OCI-LY1 (cell line): Measurements from ENCODE around the gene NTRK3.

Experiments
- H2AFZ ChIP-seq: fragments of 200-600 bp; sonication (generic), shearing (Covaris generic); 2 replicates; pipeline ENCODE4 v1.6.0; 2014; ENCODE audit warnings: antibody characterized with exemption, mild to moderate bottlenecking, low read length
- H3F3A ChIP-seq: fragments of 200-600 bp; sonication (generic), shearing (Covaris generic); 2 replicates; pipeline ENCODE4 v1.6.0; 2014; ENCODE audit warnings: mild to moderate bottlenecking, antibody characterized with exemption, low read length, moderate library complexity; ENCODE audit not compliant: insufficient read depth
- H3K27ac ChIP-seq: fragments of 200-600 bp; sonication (generic); 2 replicates; pipeline ENCODE4 v1.5.1; 2014; ENCODE audit warnings: low read length, mixed run types, mild to moderate bottlenecking, low read depth; ENCODE audit not compliant: poor library complexity, severe bottlenecking
- H3K27me3 ChIP-seq: fragments of 200-600 bp; sonication (generic); 2 replicates; pipeline ENCODE4 v1.6.0; 2014; ENCODE audit warnings: antibody characterized with exemption, mild to moderate bottlenecking, low read length, moderate library complexity; ENCODE audit not compliant: insufficient read depth
- H3K36me3 ChIP-seq: fragments of 200-600 bp; sonication (generic); 2 replicates; pipeline ENCODE4 v1.6.1; 2014; ENCODE audit warnings: mild to moderate bottlenecking, antibody characterized with exemption, low read length, moderate library complexity, mixed read lengths; ENCODE audit not compliant: insufficient read depth
- H3K4me1 ChIP-seq: fragments of 200-600 bp; sonication (generic); 2 replicates; pipeline ENCODE4 v1.5.1; 2014; ENCODE audit warnings: mild to moderate bottlenecking, low read length, moderate library complexity; ENCODE audit not compliant: insufficient read depth, severe bottlenecking
- H3K4me2 ChIP-seq: fragments of 200-600 bp; sonication (generic), shearing (Covaris generic); 2 replicates; pipeline ENCODE4 v1.6.1; 2014; ENCODE audit warnings: low read length
- H3K4me3 ChIP-seq: fragments of 200-600 bp; sonication (generic); 2 replicates; pipeline ENCODE4 v1.5.1; 2014; ENCODE audit warnings: low read length, low read depth, mild to moderate bottlenecking, mixed read lengths; ENCODE audit not compliant: poor library complexity, severe bottlenecking
- H3K79me2 ChIP-seq: fragments of 200-600 bp; shearing (Covaris generic); 2 replicates; pipeline ENCODE4 v1.6.1; 2016; ENCODE audit warnings: mixed run types, low read length, mixed read lengths; ENCODE audit not compliant: insufficient read depth
- H3K9ac ChIP-seq: fragments of 200-600 bp; sonication (generic), shearing (Covaris generic); 2 replicates; pipeline ENCODE4 v1.6.1; 2014; ENCODE audit warnings: mild to moderate bottlenecking, low read length, mixed read lengths
- H3K9me2 ChIP-seq: fragments of 200-600 bp; sonication (generic), shearing (Covaris generic); 2 replicates; pipeline ENCODE4 v1.6.1; 2014; ENCODE audit warnings: low read depth, mild to moderate bottlenecking, low read length, mixed read lengths
- H3K9me3 ChIP-seq: fragments of 200-600 bp; shearing (Covaris generic); 2 replicates; pipeline ENCODE4 v1.6.1; 2014; ENCODE audit warnings: low read length, mixed read lengths
- H4K20me1 ChIP-seq: fragments of 200-600 bp; sonication (generic), shearing (Covaris generic); 2 replicates; pipeline ENCODE4 v1.6.0; 2016; ENCODE audit warnings: mild to moderate bottlenecking, low read length; ENCODE audit not compliant: insufficient read depth
- EZH2 ChIP-seq: fragments of 200-600 bp; sonication (generic), shearing (Covaris generic); IDR thresholded peaks from 2 replicates; pipeline ENCODE4 v1.8.0; 2017; ENCODE audit warnings: borderline replicate concordance, mixed run types, mild to moderate bottlenecking, antibody characterized with exemption, low read length, moderate library complexity, mixed read lengths
- TF ChIP-seq, protein P1 (sequence below): fragments of 200-600 bp; sonication (generic), shearing (Covaris generic); IDR thresholded peaks from 2 replicates; pipeline ENCODE4 v1.5.1; 2017; ENCODE audit warnings: mild to moderate bottlenecking, antibody characterized with exemption, low read length, moderate library complexity, mixed read lengths

Gene NTRK3

DNA sequence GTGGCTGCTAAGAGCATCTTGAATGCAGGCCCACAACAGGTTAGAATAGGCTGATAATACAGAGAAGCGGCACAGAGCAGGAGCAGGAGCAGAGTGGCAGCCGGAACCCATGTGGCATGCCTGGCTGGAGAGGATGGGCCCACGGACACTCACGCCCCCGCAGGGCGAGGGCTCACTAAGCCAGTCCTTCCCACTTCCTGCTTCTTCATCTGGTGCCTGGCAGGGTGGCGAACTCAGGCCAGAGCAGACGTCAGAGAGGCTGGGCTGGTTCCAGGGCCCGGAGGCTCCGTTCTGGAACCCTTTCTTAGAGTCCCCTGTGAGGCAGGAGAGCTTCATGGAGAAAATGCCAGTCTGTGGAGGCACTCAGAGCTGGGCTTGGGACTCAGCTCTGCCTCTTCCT is 195.1 kb downstream of the NTRK3 start:
- TF ChIP-seq EZH2: no peak
- TF ChIP-seq, protein P1, sequence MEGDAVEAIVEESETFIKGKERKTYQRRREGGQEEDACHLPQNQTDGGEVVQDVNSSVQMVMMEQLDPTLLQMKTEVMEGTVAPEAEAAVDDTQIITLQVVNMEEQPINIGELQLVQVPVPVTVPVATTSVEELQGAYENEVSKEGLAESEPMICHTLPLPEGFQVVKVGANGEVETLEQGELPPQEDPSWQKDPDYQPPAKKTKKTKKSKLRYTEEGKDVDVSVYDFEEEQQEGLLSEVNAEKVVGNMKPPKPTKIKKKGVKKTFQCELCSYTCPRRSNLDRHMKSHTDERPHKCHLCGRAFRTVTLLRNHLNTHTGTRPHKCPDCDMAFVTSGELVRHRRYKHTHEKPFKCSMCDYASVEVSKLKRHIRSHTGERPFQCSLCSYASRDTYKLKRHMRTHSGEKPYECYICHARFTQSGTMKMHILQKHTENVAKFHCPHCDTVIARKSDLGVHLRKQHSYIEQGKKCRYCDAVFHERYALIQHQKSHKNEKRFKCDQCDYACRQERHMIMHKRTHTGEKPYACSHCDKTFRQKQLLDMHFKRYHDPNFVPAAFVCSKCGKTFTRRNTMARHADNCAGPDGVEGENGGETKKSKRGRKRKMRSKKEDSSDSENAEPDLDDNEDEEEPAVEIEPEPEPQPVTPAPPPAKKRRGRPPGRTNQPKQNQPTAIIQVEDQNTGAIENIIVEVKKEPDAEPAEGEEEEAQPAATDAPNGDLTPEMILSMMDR: no peak
- Histone ChIP-seq H3K4me1 (no peaks in the 10 kb centered on the region), H3K27ac (no peak overlapping the region), H2AFZ (no peak overlapping the region), H3K9me2 (no peaks in the 10 kb centered on the region), H3K79me2 (no peaks in the 10 kb centered on the region), H3K27me3 (no peaks in the 10 kb centered on the region), H3F3A (no peaks in the 10 kb centered on the region), H3K4me3 (no peak overlapping the region), H4K20me1 (no peaks in the 10 kb centered on the region), H3K9me3 (no peaks in the 10 kb centered on the region), H3K4me2 (no peak overlapping the region), H3K36me3 (no peaks in the 10 kb centered on the region), H3K9ac (no peak overlapping the region)

DNA sequence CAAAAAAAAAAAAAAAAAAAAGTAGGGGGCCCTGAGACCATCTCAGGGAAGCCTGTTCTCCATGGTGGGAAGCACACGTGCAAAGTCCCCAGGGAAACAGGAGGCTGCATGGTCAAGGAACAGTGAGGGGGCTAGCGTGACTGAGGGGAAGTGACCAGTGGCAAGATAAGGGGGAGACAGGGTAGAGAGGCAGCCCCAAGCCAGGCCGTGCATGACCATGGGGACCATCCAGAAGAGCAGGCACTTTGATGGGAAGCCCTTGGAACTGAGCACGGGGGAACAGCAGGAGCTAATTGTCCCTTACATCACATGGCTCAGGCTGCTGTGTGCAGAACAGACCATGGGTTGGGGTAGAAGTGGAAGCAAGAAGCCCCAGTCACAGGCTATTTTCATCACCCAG is 196.2 kb downstream of the NTRK3 start:
- Histone ChIP-seq H3K27ac (no peak overlapping the region), H3K79me2 (no peaks in the 10 kb centered on the region), H3K9me2 (no peaks in the 10 kb centered on the region), H3K4me1 (no peaks in the 10 kb centered on the region), H2AFZ (no peak overlapping the region), H3K9ac (no peak overlapping the region), H3K9me3 (no peaks in the 10 kb centered on the region), H3K4me3 (no peak overlapping the region), H4K20me1 (no peaks in the 10 kb centered on the region), H3K4me2 (no peak overlapping the region), H3K36me3 (no peaks in the 10 kb centered on the region), H3F3A (no peaks in the 10 kb centered on the region), H3K27me3 (no peaks in the 10 kb centered on the region)
- TF ChIP-seq, protein P1: no peak
- no peak for TF ChIP-seq EZH2

DNA sequence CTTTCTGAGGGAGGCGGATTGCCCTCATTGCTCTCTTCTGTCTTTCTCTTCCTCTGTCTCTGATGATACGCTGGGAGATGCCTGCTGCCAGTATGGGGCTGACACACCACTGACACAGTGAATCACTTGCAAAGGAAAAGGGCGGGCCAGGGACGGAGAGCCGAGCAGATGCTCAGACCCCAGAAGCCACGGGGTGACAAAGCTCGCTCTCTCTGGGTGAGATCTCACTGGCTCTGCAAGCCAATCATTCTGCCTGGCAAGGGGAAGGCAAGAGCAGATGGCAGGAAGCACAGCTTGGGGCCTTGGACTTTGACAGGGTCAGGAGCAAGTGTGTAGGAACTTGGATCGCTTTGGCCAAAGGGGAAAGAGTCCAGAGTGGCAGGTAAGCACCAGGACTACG is 198.7 kb downstream of the NTRK3 start:
- no peak overlapping the region for H3K9ac ChIP-seq
- H3K4me2 ChIP-seq: no peak overlapping the region
- H3K4me3 ChIP-seq: no peak overlapping the region
- no peaks in the 10 kb centered on the region for H4K20me1 ChIP-seq
- H3K79me2 ChIP-seq: no peaks in the 10 kb centered on the region
- no peaks in the 10 kb centered on the region for H3F3A ChIP-seq
- H3K9me3 ChIP-seq: no peaks in the 10 kb centered on the region
- H2AFZ ChIP-seq: no peak overlapping the region
- H3K27me3 ChIP-seq: no peaks in the 10 kb centered on the region
- H3K27ac ChIP-seq: no peak overlapping the region
- TF ChIP-seq, protein P1: no peak
- TF ChIP-seq EZH2: no peak
- no peaks in the 10 kb centered on the region for H3K4me1 ChIP-seq
- no peaks in the 10 kb centered on the region for H3K36me3 ChIP-seq
- H3K9me2 ChIP-seq: no peaks in the 10 kb centered on the region
